NCI-H2081 treated with DMSO at 0.1 percent for 48 hours (cell line): ENCODE results near the gene ADAMTS10.
"Not testable (repeated sequence)": the region's sequence is repeated elsewhere in the genome, so short reads cannot be mapped to it uniquely, and the experiment has no call there.

Experiments
- DNase-seq: peaks from one replicate; lab custom pipeline; 2025; lab: John Stamatoyannopoulos, UW

Gene ADAMTS10

DNA sequence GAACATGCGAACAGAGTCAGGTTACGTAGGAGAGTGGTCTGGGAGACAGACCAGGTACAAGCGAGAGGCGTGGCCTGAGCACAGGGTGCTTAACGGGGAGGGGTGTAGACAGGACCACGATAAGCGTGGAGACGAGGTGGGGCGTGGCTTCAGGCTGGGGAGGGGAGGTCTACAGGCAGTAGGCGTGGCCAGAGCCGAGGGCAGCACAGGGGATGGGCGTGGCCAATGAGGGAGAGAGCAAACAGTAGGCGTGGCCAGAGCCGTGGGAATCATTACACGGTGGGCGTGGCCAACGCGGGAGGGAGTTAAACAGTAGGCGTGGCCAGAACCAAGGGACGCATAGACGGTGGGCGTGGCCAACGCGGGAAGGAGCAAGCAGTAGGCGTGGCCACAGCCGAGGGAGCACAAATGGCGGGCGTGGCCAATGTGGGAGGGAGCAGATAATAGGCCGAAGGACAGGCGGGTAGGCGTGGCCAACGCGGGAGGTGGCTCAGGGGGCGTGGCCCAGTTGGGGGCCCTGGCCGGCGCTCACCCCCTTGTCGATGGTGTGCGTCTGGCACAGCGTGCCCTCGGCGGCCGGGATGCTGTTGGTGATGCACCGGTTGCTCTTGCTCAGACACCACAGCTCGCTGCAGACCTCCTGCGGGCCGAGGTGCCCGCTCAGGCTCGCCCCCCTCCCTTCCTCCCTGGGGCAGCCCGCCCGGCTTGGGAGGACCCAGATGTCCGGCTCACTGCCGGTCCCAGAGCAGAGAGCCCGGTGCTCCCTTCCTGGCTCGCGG is 18.1 kb downstream of the ADAMTS10 start:
- DNase-seq: no peak

DNA sequence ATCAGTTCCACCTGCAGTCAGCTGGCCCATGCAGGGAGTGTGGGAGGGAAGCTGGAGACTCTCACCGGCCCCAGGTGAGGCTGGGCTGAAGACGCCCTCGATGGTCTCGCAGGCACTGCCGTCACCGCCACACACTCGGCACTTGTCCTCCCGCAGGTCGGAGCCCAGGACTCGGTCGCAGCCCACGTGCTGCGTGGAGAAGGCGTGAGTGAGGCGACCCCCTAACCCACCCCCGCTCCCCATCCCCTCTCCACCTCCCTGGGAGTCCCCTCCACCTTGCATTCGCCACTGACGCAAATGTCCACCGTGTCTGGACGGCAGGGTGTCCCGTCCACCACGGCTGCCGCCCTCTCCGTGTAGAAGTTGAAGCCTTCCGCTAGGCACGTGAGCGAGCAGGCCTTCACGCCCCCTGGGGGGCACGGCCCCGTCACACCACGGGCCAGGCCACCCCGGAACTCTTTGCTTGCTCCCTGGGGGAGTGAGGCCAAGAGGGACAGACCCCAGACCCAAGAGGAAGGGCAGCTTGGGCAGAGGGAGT is 21.3 kb downstream of the ADAMTS10 start:
- no peak for DNase-seq

DNA sequence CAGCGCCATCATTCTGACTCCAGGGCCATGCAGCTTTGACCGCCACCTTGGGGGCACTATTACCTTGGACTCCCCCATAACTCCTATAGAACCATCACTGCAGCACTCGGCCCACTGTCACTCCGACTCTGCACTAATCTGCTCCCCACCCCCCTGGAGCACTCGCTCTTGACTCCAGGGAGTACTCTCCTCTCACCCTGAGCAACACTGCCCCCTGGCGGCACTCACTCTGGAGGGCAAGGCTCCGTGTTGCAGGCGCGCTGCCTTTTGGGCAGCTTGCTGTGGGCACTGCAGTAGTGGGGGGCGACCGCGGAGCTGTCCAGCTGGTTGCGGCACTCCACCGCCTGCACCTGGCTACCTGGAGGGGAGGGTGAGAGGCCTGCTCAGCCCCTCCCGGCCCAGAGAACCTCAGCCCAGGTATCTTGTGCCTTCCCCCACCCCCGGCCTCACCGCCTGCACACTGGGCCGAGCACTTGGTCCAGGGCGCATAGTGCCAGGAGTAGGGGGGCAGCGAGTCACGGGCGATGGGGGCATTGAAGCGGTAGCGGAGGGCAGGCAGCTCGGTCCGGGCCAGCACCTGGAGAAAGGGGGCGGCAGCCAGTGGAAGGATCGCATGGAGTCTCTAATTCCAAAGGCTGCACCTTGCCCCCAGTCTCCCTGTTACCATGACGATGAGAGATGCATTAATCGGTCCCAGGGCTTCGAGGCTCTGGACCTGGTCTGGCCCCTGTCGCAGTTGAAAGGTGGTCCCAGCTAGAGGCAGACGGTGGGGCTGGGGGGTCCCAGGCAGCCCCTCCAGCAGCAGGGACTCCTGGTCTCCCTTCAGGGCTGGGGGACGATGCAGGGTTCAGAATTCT is 24.4 kb downstream of the ADAMTS10 start:
- DNase-seq: no peak

GRCh38 chr19:8584965-8585893 is 25.3 kb downstream of the ADAMTS10 start:
- DNase-seq: no peak

- no peak for DNase-seq
Observed at GRCh38 chr19:8580710-8581281, 29.7 kb downstream of the ADAMTS10 start.

- no peak for DNase-seq
Observed at GRCh38 chr19:8578642-8579265, 31.8 kb downstream of the ADAMTS10 start.

DNA sequence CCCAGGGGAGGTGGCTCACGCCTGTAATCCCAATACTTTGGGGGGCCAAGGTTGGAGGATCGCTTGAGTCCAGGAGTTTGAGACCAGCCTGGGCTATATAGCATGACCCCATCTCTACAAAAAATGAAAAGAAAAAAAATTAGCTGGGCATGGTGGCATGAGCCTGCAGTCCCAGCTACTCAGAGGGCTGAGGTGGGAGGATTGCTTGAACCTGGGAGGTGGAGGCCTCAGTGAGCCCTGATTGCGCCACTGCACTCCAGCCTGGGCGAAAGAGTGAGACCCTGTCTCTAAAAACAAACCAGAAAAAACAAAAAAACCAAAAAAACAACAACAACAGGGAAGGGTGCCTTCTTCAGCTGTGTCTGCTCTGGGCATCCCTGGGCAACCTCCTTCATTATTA is 32.8 kb downstream of the ADAMTS10 start:
- DNase-seq: no peak

DNA sequence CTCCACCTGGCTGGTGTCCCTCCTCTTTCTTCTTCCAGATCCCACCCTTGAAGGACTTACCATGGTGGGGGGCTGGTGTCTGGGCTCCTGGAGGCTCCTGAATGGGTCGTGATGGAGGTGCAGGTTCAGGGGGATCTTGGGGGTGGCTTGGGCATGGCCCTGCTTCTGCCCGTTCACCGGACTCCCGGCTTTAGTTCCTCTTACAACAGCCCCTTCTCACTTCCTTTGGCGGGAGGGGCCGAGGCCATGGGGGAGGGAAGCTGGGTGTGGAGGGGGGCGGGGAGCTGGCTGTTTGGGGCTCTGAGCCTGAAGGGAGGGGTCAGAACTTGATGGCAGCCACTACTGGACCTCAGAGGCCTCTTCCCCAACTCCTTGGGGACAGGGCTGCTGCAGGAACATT is 33.3 kb downstream of the ADAMTS10 start, which contains the start of gene MYO1F:
TSS of gene MYO1F (minus strand) at position 196 of the 400 bp plus-strand sequence. CDS start at position 63, 133 bp downstream.
- no peak for DNase-seq

- no peak for DNase-seq
Observed at GRCh38 chr19:8576273-8576993, 34.1 kb downstream of the ADAMTS10 start.

DNA sequence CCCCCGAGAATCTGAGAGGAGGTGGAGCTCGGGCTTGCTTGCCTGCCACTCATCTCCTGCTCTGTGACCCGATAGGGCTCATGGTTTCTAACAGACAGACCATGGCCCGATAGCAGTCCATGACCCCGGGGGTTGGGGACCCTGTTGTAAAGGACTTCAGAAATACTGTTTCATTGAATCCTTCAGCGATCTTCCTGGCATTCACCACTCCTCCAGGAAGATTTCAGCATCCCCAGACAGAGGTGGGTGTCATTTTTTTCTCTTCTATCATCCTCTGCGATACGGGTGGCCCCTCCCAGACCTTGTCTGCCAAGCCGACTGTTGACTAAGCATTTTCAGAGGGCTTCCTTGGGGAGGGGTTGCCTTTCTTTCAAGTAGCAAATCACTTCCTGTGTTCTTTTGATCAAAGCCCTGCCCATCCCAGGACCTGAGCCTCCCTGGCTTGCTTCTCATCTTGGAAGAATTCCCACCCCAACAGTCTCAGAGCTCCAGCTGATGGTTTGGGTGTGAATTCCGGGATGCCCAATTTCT is 35.0 kb downstream of the ADAMTS10 start:
- no peak for DNase-seq

DNA sequence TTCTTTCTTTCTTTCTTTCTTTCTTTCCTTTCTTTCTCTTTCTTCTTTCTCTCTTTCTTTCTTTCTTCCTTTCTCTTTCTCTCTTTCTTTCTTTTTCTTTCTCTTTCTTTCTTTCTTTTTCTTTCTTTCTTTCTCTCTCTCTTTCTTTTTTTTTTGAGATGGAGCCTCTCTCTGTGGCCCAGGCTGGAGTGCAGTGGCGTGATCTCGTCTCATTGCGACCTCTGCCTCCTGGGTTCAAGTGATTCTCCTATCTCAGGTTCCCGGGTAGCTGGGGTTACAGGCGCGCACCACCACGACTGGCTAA is 35.9 kb downstream of the ADAMTS10 start:
- DNase-seq: not testable (repeated sequence)

- DNase-seq: no peak
Observed at GRCh38 chr19:8573316-8573715, 37.2 kb downstream of the ADAMTS10 start.

DNA sequence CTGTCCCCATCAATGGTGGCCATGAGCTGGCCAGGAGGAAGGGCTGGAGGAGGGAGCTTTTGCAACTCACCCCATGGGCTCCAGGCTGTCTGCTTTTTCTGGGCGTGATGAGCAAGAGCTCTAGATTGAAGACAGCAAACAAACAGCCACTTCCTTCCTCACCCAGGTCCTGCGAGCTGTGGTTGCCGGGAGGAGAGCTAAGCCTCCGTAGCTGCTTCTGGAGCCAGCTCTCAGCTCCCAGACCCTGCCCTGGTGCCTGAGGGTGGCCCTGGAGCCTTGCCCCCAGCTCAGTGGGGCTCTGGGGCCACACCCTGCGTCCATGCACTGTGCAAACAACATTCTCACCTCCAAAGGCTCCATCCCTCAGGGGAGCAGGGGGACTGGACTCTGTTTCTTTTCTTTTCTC is 39.5 kb downstream of the ADAMTS10 start:
- no peak for DNase-seq

DNA sequence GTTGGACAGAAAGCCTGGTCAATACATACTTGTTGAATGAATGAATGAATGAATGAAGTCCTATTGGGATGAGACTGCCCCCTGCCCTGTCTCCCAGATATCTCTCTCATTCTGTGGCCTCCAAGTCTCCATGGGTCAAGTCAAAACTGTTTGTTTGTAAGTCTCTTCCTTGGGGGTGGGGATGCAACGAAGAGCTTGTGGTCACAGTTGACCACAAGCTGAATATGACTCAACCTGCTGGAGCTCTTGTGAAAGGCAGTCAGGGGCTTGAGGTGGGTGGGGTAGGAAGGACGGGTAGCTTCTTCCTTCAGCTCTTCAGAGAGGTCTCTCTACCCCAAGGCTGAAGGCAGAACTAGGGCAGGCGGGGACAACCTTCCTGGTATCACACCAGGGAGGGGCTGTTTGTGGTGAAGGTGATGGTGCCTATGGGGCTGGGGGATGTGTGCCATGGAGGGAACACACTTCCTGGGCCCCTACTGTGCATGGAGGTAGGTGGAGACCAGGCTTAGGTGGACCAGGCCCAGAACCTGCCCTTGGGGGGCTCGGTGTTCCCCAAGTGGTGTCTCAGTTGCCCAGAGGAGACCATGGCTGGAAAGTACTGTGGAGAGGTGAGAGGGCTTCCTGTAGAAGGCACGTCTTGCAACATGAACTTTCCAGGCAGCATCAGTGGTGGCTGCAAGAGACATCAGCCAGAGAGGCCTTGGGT is 41.3 kb downstream of the ADAMTS10 start:
- no peak for DNase-seq

DNA sequence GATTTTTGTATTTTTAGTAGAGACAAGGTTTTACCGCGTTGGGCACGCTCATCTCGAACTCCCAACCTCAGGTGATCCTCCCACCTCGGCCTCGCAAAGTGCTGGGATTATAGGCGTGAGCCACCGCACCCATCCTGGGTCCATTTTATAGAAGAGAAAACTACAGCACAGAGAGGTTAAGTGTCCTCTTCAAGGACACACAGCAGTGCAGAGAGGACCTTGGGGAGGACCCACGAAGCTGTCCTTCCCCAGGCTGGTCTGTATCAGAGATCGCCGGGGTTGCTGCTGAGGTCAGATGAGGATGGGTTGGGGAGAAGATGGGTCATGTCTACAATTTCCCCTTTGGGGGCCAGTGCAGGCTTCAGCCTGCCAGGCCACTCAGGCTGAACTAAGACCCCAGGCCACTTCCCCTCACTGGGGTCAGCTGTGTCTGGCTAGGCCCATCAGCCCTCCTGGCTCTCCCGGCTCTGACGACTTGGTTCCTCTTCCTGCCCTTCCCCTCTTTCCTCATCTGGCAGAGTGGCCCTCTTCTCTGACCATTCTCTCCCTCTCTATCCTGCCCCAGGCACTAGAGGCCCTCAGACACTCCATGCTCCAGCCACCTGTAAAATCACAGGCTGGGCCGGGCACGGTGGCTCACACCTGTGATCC is 42.9 kb downstream of the ADAMTS10 start:
- no peak for DNase-seq

DNA sequence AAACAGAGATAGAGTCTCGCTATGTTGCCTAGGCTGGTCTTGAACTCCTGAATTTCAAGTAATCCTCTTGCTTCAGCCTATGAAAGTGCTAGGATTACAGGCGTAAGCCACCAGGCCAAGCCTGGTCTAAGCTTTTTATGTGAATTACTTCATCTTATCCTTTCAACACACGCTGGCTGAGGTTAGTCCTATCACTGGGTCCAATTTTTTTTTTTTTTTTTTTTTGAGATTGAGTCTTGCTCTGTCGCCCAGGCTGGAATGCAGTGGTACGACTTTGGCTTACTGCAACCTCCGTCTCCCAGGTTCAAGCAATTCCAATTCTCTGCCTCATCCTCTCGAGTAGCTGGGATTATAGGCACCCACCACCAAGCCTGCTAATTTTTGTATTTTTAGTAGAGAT is 43.7 kb downstream of the ADAMTS10 start:
- DNase-seq: no peak

DNA sequence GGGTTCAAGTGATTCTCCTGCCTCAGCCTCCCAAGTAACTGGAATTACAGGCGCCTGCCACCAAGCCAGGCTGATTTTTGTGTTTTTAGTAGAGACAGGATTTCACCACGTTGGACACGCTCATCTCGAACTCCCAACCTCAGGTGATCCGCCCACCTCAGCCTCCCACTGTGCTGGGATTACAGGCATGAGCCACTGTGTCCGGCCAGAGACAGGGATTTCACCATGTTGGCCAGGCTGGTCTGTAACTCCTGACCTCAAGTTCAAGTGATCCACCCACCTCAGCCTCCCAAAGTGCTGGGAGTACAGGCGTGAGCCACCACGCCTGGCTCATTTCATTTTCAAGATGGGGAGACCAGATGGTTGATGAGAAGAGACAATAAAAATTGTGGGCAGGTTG is 45.6 kb downstream of the ADAMTS10 start:
- DNase-seq: not testable (repeated sequence)

DNA sequence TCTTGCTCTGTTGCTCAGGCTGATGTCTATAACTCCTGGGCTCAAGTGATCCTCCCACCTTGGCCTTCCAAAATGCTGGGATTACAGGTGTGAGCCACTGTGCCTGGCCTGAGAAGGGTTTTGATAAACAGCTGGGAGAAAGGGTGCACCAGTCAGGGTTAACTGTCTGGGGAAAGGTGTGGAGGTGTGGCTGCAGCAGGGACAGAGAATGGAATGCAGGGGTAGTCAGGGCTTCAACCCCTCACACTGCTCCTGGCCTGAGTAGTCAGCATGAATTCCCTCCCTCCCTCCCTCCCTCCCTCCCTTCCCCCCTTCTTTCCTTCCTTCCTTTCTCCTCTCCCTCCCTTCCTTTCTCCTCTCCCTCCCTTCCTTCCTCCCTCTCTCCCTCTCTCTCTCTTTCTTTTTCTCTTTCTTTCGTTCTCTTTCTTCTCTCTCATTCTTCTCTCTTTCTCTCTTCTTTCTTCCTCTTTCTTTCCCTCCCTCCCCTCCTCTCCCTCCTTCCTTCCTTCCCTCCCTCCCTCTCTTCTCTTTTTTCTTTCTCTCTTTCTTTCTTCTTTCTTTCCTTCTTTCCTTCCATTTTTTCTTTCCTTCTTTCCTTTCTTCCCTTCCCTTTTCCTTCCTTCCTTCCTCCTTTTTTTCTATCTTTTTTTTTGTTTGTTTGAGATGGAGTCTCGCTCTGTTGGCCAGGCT is 49.3 kb downstream of the ADAMTS10 start:
- DNase-seq: no peak
